Measurements from ENCODE around the gene EPB41L1.

Gene EPB41L1

DNA sequence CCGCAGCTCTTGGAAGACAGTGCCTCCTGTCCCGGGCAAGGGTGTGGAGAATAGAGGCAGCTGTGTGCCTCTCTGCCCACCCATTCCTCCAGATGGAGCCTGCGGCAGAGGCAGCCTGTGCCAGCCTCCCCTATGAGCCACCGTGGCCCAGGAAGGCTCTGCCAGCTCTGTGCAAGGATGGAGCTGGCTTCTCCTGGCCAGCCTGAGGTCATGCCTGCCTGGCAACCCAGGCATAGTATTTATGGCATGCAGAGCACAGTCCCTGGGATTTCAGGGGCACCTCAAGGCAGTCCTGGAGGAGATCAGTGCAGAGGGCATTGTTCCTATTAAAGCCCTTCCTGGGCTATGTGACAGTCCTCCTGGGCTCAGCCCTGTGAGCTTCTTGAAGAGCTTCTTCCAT, 1.5 kb downstream of the EPB41L1 start:
- DNase-seq, result no peak

DNA sequence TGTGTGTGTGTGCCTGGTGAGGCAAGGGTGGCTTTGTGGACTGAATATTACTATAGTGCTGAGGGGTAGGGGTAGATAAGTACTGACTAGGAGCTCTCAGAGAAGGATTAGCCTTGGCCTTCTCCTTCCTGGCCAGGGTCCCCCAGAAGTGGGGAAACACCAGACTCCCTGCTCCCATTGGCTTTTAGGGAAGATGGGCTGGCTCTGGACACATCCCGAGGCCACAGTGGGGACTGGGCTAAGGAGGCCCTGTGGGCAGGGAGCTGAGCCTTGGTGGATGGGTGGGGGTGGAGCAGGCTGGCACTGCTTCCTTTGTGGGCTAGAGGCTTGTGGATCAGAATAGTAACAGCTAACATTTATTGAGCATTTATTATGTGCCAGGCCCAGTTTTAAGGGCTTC, 3.1 kb downstream of the EPB41L1 start:
- no peak for DNase-seq

DNA sequence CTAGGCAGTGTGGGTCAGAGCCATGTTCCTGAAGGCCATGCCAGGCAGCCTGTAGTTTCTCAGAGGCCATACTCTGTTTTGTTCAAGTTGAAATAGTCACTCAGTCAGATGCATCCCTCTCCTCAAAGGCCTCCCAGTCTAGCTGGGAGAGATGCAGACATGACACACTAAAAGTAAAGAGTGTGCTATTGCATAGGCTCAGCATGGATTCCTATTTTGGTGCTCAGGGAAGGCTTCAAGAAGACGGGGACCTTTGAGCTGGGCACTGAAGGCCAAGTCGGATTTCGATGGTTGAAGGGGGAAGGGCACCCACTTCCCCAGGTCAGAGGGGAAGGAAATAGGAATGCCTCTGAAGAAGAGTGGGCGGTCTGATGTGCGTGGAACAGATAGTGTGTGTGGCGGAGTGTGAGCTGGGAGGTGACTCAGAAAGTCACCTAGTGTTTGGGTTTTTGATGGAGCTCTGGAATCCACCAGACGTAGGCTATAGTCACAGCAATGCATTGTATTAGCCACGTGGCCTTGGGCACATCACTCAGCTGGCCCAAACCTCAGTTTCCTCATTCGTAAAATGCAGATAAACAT, 3.7 kb downstream of the EPB41L1 start:
- DNase-seq, result no peak

DNA sequence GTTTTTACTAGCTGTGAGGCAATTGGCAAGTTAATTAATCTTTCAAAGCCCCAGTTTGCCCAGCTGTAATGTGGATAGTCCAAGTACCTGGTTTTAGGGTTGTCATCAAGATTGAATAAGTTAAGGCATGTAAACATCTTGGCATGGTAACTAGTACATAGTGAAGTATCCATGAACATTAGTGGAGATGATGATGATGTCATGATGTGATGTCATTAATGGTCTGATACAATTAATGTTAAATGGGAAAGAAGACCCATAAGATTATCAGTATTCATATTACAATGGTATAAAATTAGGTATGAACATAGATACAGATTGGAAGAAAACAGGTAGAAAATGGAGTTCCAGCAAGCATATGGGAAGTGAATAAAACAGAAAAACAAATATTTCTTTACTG, 5.3 kb downstream of the EPB41L1 start:
- DNase-seq, result no peak

DNA sequence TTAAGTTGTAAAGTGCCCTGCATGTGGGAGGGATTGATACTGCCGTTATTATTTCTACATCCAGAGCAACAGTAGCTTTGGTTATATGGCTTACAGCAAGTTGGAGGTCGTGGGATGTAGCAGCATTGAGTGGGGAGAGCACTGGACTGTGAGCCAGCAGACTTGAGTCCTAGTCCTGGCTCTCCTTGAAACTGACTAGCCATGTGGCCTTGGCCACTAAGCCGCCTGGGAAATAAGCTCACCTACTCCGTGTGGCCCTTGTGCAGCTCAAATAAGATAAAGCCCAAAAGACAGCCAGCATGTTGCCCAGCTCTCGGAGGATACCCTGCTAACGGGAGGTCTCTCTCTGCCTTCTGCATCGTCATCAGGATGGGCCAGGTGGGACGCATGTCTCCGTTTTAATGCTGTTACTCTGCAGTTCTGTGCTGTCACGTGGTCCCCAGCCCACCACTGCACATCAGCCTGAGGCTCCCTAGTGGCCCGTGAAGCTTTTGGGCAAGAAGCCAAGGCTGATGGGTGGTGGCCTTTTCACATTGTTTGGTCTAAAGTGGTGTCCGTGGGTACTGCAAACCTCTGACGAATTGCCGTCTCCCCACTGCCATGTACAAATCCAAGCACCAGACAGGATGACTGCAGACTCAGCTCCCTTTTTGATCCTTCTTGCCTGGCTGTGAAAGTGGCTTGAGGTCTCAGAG, 7.9 kb downstream of the EPB41L1 start:
- DNase-seq, result peak; percentile 6

DNA sequence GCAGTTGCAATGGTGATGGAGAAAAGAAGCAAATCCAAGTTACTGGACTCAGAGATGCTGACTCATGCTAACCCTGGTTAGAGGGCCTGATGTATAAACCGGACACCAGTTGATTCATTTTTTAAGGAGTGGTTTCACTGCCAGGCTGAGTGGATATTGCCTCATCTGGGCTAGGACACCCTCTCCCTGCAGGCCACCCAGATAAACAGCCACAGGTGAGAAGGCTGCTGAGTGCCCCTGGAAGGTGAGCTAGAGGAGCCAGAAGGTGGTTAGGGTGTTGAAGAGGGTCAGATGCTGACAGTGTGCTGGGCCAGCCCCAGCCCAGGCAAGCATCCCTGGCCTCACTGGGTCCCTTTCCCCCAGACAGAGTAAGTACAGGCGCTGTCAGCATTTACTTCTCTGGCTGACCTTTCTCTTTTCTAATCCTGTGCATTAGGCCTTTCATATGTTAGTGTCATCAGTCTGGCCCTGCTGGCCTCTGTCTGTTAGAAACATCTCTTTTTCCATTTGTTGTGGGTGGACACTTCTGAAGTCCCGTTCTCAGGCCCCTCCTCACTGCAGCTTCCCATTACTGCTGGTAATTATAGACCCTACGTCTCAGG, 13.5 kb downstream of the EPB41L1 start:
- DNase-seq, result peak; percentile 39

DNA sequence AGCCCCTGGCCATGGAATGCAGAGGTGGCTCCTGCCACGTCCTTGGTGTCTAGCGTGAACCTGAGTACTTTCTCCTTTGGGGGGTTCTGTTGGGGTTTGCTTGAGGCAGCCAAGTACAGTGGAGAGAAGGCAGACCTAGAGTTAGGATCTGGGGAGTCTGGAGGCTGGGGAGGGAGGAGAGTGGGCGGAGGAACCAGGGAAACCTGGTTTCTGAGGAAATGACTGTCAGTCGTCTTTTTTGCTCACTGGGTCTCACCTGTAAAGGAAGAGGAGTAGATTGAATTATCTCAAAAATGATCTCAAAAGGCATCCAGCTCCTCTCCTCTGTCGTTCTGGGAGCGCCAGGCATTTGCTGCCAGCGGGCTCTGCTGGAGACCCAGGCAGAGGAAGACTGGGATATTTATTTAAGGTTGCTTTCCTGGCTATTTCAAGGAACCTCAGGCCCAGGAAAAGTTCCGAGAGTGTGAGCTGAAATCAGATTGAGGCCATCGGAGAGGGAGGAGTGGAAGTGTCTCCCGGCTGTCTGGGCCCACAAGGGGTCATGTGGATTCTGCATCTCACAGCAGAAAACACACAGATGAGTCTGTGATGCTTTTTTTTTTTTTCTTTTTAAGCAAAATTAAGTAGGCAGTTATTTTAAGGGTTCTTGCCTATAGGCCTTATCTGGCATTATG, 16.1 kb downstream of the EPB41L1 start:
- no peak for DNase-seq

DNA sequence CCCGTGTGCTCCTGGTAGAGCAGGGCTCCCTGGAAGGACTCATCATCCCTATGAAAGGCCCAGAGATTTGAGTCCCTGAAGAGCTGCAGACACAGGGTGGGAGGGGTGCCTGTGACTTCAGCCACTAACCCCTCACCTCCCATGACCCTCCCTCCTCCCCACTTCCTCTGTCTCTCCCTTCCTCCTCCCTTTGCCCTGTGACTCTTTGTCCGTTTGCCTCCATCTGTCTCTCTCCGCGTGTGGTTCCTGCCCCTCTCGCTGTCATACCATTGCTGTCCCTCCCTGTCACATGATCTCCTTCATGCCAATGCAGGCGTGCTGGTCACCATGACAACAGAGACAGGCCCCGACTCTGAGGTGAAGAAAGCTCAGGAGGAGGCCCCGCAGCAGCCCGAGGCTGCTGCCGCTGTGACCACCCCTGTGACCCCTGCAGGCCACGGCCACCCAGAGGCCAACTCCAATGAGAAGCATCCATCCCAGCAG, 19.0 kb downstream of the EPB41L1 start:
- peak; percentile 36 for DNase-seq

DNA sequence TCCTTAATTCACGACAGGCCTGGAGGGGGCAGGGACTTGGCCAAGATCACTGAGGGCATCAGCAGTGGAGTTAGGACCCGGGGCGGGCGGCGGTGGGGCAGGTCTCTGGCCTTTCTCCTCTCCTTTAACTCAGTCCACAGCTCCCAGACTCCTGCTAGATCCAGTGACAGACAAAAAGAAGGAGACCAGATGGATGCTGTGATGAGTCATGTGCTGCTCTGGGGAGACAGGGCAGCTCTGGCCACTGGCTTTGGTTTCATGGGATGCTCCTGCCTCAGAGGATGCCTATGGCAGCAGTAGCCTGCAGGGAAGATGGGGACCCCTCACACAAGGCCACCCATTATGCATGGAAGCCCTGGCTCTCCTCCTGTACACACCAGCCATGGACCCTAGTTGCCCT, 20.5 kb downstream of the EPB41L1 start:
- no peak for DNase-seq

DNA sequence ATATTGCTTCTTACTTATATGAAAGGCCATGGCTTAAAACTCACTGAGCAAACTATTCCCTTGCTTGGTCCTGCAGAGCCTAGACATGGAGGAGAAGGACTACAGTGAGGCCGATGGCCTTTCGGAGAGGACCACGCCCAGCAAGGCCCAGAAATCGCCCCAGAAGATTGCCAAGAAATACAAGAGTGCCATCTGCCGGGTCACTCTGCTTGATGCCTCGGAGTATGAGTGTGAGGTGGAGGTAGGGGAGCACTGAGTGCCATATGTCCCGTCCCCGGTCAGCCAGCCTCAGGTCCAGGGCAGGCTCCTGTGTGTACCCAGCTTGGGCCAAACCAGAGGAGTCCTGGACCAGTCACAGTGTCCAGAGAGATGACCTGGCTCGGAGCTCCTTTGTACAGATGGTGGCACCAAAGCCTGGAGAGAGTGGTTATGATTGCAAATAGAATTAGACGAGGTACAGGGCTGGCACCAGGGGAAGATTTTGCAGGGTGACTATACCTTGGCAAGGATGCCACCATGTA, 21.0 kb downstream of the EPB41L1 start:
- peak; percentile 44 for DNase-seq

DNA sequence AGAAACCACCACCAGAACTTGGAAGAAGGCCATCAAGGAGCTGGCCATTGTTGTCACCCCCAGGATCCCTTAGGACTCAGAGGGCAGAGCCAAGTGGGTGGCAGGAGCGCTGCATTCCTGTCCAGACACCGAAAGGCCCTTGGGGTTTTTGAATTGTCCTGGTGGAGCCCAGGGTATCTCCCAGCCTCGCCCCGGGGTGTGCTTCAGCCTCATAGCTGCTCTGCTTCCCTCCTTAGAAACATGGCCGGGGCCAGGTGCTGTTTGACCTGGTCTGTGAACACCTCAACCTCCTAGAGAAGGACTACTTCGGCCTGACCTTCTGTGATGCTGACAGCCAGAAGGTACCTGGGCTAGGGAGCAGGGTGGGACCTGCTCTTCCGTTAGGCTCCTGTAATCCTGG, 23.2 kb downstream of the EPB41L1 start:
- no peak for DNase-seq

DNA sequence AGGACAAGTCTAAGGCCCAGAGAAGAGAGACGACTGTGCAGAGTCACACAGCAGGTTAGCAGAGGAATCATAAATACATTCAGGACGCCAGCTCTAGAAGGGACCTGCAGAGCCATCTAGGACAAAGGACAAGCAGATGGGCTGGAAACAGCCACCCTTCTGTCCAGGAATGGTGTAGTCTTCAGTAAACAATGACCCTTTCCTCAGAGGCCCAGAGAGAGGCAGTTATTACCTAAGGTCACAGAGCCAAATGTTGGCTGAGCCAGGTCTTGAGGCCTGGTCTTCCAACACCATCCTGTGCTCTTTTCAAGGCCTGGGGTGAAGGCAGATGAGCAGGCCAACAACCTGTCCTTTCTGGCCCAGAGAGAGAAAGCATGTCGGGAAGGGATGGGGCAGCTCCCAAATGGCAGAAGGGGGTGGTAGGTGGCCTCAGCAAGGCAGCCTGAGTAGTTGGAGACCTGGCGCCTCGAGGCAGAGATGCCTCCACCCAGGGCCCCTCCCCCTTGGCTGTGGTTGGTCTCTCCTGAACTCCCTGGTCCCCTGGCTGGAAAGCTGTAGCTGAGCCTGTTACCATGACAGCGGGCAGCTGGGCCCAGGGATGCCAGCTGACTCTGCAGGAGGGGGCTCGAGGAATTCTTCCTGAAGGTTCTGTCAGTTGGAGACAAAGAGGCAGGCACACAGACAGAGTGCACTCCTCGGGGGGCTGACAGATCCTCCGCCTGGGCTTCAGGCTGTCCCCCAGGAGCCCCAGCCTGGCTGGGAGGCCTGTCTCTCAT, 24.8 kb downstream of the EPB41L1 start:
- DNase-seq, result no peak

DNA sequence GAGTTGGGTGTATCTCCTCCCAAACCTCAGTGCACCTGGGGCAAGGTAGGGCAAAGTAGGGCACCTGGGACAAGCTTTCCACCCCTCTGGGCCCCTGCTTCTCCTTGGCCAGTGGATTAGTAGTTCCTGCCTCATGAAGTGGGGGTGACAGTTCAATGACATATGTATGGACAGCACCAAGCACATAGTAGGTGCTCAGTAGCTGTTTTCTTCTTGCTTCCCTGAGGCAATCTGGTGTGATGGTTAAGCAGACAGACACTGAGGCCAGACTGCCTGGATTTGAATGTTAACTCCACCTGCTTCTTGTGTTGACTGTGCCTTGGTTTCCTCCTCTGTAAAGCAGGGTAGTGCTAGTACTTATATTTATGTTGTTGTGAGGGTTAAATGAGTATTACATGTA, 25.8 kb downstream of the EPB41L1 start:
- no peak for DNase-seq

DNA sequence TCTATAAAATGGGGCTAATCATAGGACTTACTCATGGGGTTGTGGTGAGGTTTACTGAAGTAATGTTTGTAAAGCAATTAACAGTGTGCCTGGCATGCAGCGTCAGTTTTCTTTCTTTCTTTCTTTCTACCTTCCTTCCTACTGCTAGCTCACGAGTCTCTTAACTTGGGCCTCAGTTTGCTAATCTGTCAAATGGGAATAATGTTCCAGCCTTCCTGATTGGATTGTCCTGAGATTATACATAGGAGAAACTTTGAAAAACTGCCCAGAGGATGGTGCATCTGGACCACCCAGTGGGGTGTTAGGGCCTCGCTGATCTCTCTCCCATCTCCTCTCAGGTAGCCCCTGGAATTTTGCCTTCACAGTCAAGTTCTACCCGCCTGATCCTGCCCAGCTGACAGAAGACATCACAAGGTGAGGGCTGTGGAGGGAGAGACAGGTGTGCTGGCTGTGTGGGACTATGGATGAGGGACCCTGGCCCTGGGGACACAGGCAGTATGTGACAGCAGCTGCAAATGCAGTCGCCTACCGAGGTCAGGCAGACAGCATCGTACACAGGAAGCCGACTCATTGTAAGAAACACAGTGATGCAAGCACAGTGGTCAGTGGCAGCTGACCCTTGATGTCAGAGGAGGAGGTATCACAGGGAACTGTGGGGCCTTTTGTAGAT, 27.5 kb downstream of the EPB41L1 start:
- peak; percentile 8 for DNase-seq

DNA sequence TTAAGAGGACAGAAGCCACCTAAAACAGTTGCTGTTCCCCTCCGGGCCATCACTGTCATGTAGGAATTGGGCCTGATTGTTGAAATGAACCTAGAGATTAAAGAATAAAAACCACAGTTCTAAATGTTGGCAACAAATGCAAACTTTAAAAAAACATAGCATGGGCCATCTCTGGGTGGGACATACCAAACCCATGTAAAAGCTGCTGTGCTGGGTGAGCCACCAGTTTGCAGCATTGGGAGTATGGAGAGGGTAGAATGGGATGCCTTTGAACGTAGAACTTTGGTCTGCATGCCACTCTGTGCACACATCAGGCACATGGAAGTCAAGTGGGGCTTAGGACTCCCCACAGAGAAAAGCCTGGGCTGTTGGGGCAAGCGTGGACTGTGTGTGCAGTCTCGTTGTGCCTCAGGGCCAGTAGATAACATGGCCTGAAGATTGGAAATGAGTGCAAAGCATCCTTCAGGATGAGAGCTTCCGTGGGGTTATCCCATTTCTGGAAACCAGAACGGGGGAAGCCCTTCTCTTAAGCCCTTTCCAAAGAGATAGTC, 28.1 kb downstream of the EPB41L1 start:
- no peak for DNase-seq

DNA sequence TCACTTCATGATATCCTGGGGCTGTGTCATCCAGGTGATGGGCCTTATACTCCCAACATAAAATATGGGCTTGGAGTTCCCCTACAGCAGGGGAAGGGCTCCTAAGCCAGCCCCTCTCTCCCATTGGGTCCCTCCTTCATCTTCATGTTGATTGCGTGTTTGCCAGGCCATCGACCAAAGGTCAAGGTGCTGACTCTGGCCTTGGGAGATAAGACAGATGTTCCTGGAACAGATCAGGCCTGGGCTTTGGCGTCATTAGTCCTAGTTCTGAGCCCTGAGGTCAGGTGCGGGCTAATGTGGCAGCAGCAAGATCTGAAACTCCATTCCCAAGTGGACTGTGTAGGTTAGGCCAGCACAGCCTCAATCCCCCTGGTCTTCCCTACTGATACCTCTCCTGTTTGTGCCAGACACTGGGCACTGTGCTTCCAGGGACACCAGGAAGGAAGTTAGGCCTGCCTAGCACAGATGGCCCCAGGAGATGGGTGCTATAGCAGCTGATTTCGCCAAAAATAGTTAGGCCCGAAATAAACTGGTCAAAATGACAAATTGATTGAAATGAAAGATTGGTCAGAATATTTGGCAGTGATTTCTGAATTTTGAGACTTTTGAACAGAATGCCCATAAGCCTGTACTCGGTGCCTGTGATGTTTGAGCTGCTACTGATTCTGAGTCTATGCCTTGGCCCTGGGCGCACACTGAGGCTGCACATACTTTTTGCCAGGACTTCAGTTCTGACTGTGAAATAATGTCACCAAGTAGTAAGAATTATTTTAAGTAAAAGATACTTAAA, 28.8 kb downstream of the EPB41L1 start:
- peak; percentile 60 for DNase-seq

DNA sequence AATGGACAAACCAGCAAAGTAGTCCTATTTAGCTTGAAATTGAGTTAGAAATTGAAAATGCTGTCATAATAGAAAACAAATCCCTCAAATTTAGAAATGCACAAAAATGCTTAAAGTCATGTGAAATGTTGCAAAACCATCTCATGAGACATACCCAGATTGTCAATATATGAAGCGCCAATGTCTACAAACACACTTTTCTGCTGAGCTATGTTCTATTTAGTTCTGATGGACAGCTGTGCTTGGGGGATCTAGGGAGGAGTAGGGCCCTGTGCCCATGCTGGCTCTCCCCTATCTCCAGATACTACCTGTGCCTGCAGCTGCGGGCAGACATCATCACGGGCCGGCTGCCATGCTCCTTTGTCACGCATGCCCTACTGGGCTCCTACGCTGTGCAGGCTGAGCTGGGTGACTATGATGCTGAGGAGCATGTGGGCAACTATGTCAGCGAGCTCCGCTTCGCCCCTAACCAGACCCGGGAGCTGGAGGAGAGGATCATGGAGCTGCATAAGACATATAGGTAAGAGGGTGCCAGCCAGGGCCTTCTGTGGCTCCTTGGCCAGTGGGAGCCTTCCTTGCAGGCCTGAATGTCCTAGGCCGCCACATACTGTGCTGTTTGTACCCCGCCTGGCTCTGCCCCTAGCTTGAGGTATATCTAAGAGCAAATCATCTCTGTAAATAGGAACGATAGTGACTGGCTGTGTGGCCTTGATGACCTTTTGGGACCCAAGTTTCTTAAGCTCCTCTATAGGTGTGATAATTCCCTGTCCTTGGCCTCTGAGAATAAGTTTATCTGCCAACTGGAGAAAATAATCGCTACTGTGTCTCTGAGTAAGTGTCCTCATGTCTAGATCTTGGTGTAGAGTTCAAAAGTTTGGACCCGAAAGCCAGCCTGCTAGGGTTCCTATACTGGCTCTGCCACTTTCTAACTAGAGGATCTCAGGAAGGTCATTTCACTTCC, 30.6 kb downstream of the EPB41L1 start:
- no peak for DNase-seq

DNA sequence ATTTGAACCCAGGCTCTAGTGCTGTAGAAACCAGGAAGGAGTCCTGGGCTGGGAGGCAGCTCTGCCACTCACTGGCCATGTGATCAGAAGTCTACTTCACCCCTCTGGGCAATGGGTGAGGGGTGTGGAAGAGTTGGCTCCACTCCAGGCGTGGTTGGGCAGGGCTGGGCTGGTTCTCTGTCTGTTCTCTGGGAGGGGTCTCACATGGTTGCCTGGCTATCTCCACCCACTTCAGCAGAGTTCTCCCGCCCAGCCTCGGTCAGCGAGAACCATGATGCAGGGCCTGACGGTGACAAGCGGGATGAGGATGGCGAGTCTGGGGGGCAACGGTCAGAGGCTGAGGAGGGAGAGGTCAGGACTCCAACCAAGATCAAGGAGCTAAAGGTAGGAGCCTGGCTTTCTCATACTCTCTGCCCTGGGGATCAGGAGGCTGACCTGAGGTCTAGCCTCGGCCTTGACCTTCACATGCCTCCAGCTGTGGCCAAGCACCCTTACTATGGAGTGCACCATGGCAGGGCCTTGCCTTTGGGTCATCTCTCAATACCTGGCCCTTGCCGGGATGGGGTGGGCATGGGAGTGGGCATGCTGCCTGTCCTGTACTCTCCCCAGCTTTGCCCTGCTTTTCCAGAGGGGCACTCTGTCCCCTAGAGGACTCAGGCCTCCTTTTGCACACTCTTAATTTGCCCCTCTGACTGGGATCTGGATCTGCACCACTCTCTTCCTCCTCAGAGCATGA, 39.6 kb downstream of the EPB41L1 start:
- no peak for DNase-seq

DNA sequence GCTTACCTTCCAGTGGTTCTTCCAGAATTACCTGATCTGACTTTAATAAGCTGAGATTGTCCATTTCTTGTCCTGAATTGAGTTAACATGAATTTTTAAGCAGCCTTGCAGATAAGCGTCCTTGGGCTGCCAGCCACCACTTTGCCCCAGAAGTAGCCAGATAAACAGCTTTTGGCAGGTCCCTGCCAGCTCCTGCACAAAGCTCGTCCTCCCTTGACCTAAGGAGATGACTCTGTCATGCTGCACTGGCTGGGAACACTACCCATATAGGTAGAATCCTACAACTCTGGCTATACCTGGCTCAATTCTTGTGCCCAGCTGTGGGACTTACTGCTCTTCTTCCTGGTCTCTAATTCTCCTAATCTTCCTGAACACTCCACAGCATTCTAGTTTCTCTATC, 42.1 kb downstream of the EPB41L1 start:
- DNase-seq, result no peak

Measured in OCI-M1 (cell line).